GM13977 (cell line): Measurements from ENCODE around the gene ACBD4.

ENCODE experiments used
- DNase-seq: peaks from one replicate; pipeline ENCODE4 v3.0.0; 2012; ENCODE audit warnings: low spot score
- in situ Hi-C: fragments of 300-500 bp; cut with MboI; formaldehyde crosslinking; loops from one replicate; pipeline ENCODE4 v1.12.0; 2022; ENCODE audit warnings: low sequenced_read_pairs, low pct_unique_long_range_greater_than_20kb, mixed read lengths, inconsistent platforms; ENCODE audit not compliant: unreplicated experiment
- TF ChIP-seq, protein P1 (sequence below): IDR thresholded peaks from 2 replicates; pipeline ENCODE4 v1.5.1; 2012; ENCODE audit warnings: mild to moderate bottlenecking, control low read depth; ENCODE audit not compliant: insufficient read depth; ENCODE audit errors: extremely low read depth, missing control alignments

ACBD4 gene

GRCh38 chr17:45135978-45136791 lies 698 bp downstream of the ACBD4 start:
- TF ChIP-seq, protein P1, sequence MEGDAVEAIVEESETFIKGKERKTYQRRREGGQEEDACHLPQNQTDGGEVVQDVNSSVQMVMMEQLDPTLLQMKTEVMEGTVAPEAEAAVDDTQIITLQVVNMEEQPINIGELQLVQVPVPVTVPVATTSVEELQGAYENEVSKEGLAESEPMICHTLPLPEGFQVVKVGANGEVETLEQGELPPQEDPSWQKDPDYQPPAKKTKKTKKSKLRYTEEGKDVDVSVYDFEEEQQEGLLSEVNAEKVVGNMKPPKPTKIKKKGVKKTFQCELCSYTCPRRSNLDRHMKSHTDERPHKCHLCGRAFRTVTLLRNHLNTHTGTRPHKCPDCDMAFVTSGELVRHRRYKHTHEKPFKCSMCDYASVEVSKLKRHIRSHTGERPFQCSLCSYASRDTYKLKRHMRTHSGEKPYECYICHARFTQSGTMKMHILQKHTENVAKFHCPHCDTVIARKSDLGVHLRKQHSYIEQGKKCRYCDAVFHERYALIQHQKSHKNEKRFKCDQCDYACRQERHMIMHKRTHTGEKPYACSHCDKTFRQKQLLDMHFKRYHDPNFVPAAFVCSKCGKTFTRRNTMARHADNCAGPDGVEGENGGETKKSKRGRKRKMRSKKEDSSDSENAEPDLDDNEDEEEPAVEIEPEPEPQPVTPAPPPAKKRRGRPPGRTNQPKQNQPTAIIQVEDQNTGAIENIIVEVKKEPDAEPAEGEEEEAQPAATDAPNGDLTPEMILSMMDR: no peak
- DNase-seq: no peak
- in situ Hi-C loops: loop anchor here (5.0 kb wide), 1 partner anchor 61 kb away; no protein-coding TSS in a partner anchor

DNA sequence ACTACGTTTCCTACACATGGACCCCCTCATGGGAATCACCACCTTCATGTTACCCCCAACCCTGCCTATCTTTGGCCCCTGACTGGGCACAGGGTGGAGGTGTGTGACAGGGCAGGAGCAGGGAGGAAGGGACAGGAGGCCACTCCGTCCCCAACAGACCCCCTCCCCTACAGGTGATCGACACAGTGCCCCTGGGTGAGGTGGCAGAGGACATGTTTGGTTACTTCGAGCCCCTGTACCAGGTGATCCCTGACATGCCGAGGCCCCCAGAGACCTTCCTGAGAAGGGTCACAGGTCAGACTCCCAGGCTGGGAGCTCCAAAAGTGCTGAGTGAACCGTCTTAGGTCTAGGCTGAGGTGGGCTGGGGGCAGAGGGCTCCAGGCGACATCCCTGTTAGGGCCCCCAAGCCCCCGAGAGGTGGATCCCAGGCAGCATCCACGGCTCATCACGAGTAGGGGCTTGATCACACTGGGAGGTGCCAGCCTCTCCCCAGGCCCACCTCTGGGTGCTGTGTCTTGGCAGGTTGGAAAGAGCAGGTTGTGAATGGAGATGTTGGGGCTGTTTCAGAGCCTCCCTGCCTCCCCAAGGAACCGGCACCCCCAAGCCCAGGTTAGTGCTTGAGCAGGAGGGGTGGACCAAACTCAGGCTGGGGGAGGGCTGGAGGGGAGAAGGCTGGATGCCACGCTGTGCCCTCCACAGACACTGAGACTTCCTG lies 1.5 kb downstream of the ACBD4 start:
- TF ChIP-seq, protein P1: no peak
- no peak for DNase-seq
- in situ Hi-C loops: loop anchor here (5.0 kb wide), 1 partner anchor 60 kb away; no protein-coding TSS in a partner anchor

- TF ChIP-seq, protein P1: no peak
- DNase-seq: no peak
- in situ Hi-C loops: loop anchor here (5.0 kb wide), 1 partner anchor 60 kb away; no protein-coding TSS in a partner anchor
Observed at GRCh38 chr17:45137561-45138305, 2.2 kb downstream of the ACBD4 start.

- in situ Hi-C loops: loop anchor here (5.0 kb wide), 1 partner anchor 58 kb away; no protein-coding TSS in a partner anchor
- no peak for DNase-seq
- TF ChIP-seq, protein P1: no peak
Observed at GRCh38 chr17:45138911-45139532, 3.5 kb downstream of the ACBD4 start.

- no peak for DNase-seq
- in situ Hi-C loops: loop anchor here (5.0 kb wide), 1 partner anchor 58 kb away; no protein-coding TSS in a partner anchor
- TF ChIP-seq, protein P1: no peak
Observed at GRCh38 chr17:45139533-45139920, 4.0 kb downstream of the ACBD4 start.
